K562 (cell line): Measurements from ENCODE around the gene ALCAM. TPM values are rescaled to one million over a fixed set of nuclear protein-coding genes. Genes with fewer than 3 reads are reported as not detected.

Experiments used
- ARID3A ChIP-seq: IDR thresholded peaks from 2 replicates; pipeline ENCODE4 v1.6.1; 2012; ENCODE audit warnings: low read depth, low read length, improper control_type of control experiment, borderline replicate concordance
- ATF1 ChIP-seq, 2 experiments: fragments of 450-650 bp in 1 of 2; IDR thresholded peaks; 2 replicates each; pipeline ENCODE4 v1.6.1; 2016; ENCODE audit warnings: missing compliant biosample characterization in 1 of 2, missing genetic modification characterization in 1 of 2
- CBX3 ChIP-seq, 2 experiments: IDR thresholded peaks; 1 replicate in 1 of 2; 2 replicates in 1 of 2; pipeline ENCODE4 v1.6.1; 2012; ENCODE audit warnings: inconsistent platforms in 2 of 2, low read length in 2 of 2, borderline replicate concordance in 1 of 2, control low read depth in 1 of 2
- CCNT2 ChIP-seq: IDR thresholded peaks from 2 replicates; pipeline ENCODE4 v1.6.1; 2011; ENCODE audit warnings: borderline replicate concordance, low read depth, mild to moderate bottlenecking, moderate library complexity, mixed read lengths, low read length; ENCODE audit not compliant: insufficient read length; ENCODE audit errors: extremely low read depth
- CREB1 ChIP-seq, 2 experiments: sonication (generic) in 1 of 2; formaldehyde crosslinking in 1 of 2; IDR thresholded peaks; 2 replicates each; pipeline versions ENCODE4 v1.6.1 to v1.8.0; 2012 to 2022; ENCODE audit warnings: inconsistent platforms in 1 of 2, mild to moderate bottlenecking in 1 of 2, missing genetic modification reagents in 1 of 2, moderate library complexity in 1 of 2
- CXXC5 ChIP-seq: fragments of 250-450 bp; sonication (Bioruptor Pico); IDR thresholded peaks from 2 replicates; pipeline ENCODE4 v1.8.0; 2022; ENCODE audit warnings: inconsistent platforms, mild to moderate bottlenecking, moderate library complexity
- E2F6 ChIP-seq, 2 experiments: IDR thresholded peaks; 2 replicates each; pipeline ENCODE4 v1.6.1; 2011; ENCODE audit warnings: borderline replicate concordance in 1 of 2, control low read depth in 1 of 2, low read depth in 1 of 2, low read length in 1 of 2, mild to moderate bottlenecking in 1 of 2, mixed read lengths in 1 of 2, moderate library complexity in 1 of 2; ENCODE audit not compliant: insufficient read depth in 1 of 2, insufficient read length in 1 of 2, poor library complexity in 1 of 2, severe bottlenecking in 1 of 2; ENCODE audit errors: extremely low read depth in 1 of 2
- FOXA3 ChIP-seq, 2 experiments: fragments of 450-650 bp in 1 of 2; sonication (generic) in 1 of 2; formaldehyde crosslinking; IDR thresholded peaks in 1 of 2; conservative IDR thresholded peaks in 1 of 2; 2 replicates each; pipeline versions ENCODE4 v1.4.0 to v1.8.0; 2020 to 2022; ENCODE audit warnings: mild to moderate bottlenecking in 2 of 2, missing genetic modification reagents in 1 of 2
- MECOM ChIP-seq: fragments of 250-450 bp; sonication (Bioruptor Pico); IDR thresholded peaks from 2 replicates; pipeline ENCODE4 v1.8.0; 2022; ENCODE audit warnings: inconsistent platforms
- MXI1 ChIP-seq: IDR thresholded peaks from 2 replicates; pipeline ENCODE4 v1.6.1; 2011; ENCODE audit warnings: low read depth, mild to moderate bottlenecking, improper control_type of control experiment, low read length
- NCOA1 ChIP-seq: fragments of 450-650 bp; IDR thresholded peaks from 2 replicates; pipeline ENCODE4 v1.6.1; 2016; ENCODE audit warnings: low read depth
- PHB2 ChIP-seq: fragments of 450-650 bp; IDR thresholded peaks from 2 replicates; pipeline ENCODE4 v1.6.1; 2017; ENCODE audit warnings: low read depth
- PRPF4 ChIP-seq: fragments of 200-400 bp; formaldehyde crosslinking; IDR thresholded peaks from one replicate; pipeline ENCODE4 v1.6.1; 2017; ENCODE audit warnings: low read length, low read depth, mild to moderate bottlenecking; ENCODE audit not compliant: insufficient read depth, poor library complexity, severe bottlenecking
- SMAD1 ChIP-seq: fragments of 150-350 bp; IDR thresholded peaks from 2 replicates; pipeline ENCODE4 v1.6.1; 2014; ENCODE audit warnings: low read length, low read depth; ENCODE audit not compliant: partially characterized antibody
- SNAPC5 ChIP-seq: fragments of 250-450 bp; sonication (Bioruptor Pico); IDR thresholded peaks from 2 replicates; pipeline ENCODE4 v1.8.0; 2021; ENCODE audit warnings: moderate library complexity, mild to moderate bottlenecking, inconsistent platforms
- TRIM24 ChIP-seq, 2 experiments: fragments of 450-650 bp; IDR thresholded peaks; 2 replicates each; pipeline ENCODE4 v1.6.1; 2016
- ZBED1 ChIP-seq: IDR thresholded peaks from 2 replicates; pipeline ENCODE4 v1.6.1; 2014
- ZNF347 ChIP-seq: fragments of 450-650 bp; formaldehyde crosslinking; IDR thresholded peaks from 2 replicates; pipeline ENCODE4 v1.4.0; 2020; ENCODE audit warnings: low read depth, mild to moderate bottlenecking, moderate library complexity
- polyA plus RNA-seq, 8 experiments: library from polyadenylated mRNA; depleted of rRNA in 4 of 8; stranded (reverse) in 5 of 8; unstranded in 3 of 8; fragments of >200 nt; fragmentation: Nextera tagmentation in 2 of 8; fragmentation: Illumina TruSeq in 1 of 8; extraction: Ambion mirVana in 2 of 8; extraction: Trizol in 1 of 8; gene quantifications; 2 replicates each; pipeline versions ENCODE4 v1.2.1 to v1.2.3, GENCODE V29; 2011 to 2014; ENCODE audit warnings: inconsistent platforms in 1 of 8, missing spikeins in 1 of 8
- total RNA-seq, 7 experiments: library from RNA; depleted of rRNA in 6 of 7; stranded (reverse); fragments of >200 nt in 6 of 7; fragmentation: Illumina TruSeq in 2 of 7; extraction: Trizol in 2 of 7; gene quantifications; 2 replicates each; pipeline versions ENCODE4 v1.2.1 to v1.2.3, GENCODE V29; 2011 to 2021; ENCODE audit warnings: low replicate concordance in 1 of 7
- TF ChIP-seq, protein P1 (sequence below): fragments of 250-450 bp; sonication (Bioruptor Pico); IDR thresholded peaks from 2 replicates; pipeline ENCODE4 v1.5.0; 2021; ENCODE audit warnings: mild to moderate bottlenecking, borderline replicate concordance

ALCAM gene
- total and polyA plus RNA-seq, 9 of the 15 experiments (the other 6 are each of a cell fraction or from before 2014, with no cell fraction given) = 0.03 to 0.98 (median 0.14) TPM; not detected in 1

DNA sequence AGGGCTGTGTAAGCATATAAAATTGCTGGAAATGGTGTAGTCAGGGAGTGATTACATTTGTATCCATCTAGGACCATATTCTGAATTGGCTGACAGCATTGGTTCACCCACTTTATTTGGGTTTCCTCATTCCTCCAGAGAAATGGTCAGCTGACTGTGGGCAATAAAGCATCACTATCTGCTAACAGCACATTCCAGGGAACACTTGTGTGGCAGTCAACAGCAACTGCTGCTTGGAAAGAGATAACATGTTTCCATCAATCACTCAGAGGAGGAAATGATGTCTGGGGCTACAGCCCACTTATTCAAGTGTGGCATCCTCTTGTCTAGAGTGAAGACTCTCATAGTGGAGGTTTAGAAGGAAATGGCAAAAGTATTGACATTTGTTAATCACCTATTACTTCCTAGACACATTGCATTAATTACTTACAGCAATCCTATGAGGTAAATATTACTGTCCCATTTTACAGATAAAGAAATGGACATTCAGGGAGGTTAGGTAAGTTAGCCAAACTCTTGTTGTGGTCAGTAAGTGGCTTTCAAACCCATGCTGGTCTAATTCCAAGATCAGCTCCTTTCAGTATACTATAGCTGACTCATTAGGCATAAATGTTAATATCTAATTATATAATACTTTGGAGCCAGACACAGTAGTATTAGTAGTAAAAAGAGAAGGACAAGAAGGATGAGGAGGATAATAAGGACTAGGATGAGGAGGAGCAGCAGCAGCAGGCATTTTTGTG, 247.8 kb downstream of the ALCAM start (continued):
- TF ChIP-seq ARID3A (peak; percentile 65; the same call in 1 of the 2 replicates), ZBED1 (no peak), ATF1 (CRISPR knock-in tag; IDR thresholded peaks at IDR 0.05) (no peak), ATF1 (tag; IDR thresholded peaks at IDR 0.05) (0 out of 2 replicates have a peak, but pooled peaks have one; percentile 35), ZNF347 (CRISPR knock-in tag) (no peak), SMAD1 (peak; percentile 55), SNAPC5 (CRISPR knock-in tag) (no peak), CREB1 (IDR thresholded peaks at IDR 0.05) (peak; percentile 67; the same call in 1 of the 2 replicates), CREB1 (CRISPR knock-in tag; IDR thresholded peaks at IDR 0.05) (no peak), PRPF4 (no peak), CCNT2 (peak; percentile 90), CXXC5 (CRISPR knock-in tag) (peak; percentile 42), MECOM (CRISPR knock-in tag) (peak; percentile 68), E2F6 (IDR thresholded peaks at IDR 0.05; ENCODE audit: borderline replicate concordance in 1 of 2, extremely low read depth in 1 of 2, insufficient read depth in 1 of 2, insufficient read length in 1 of 2, low read depth in 1 of 2, low read length in 1 of 2, poor library complexity in 1 of 2, severe bottlenecking in 1 of 2) (no peak), MXI1 (no peak), PHB2 (peak; percentile 86), FOXA3 (CRISPR knock-in tag; conservative IDR thresholded peaks at IDR 0.05 in 1 of 2, IDR thresholded peaks at IDR 0.05 in 1 of 2) (peak in 1 of 2 experiments; percentile 77; a peak in 2 of 4 replicates), NCOA1 (peak; percentile 69; the same call in 1 of the 2 replicates), TRIM24 (IDR thresholded peaks at IDR 0.05) (peak; percentile 90 to 94), CBX3 (IDR thresholded peaks at IDR 0.05; ENCODE audit: borderline replicate concordance in 1 of 2, low read length in 2 of 2) (peak in 1 of 2 experiments; percentile 64; a peak in 2 of 3 replicates)
- TF ChIP-seq, protein P1, sequence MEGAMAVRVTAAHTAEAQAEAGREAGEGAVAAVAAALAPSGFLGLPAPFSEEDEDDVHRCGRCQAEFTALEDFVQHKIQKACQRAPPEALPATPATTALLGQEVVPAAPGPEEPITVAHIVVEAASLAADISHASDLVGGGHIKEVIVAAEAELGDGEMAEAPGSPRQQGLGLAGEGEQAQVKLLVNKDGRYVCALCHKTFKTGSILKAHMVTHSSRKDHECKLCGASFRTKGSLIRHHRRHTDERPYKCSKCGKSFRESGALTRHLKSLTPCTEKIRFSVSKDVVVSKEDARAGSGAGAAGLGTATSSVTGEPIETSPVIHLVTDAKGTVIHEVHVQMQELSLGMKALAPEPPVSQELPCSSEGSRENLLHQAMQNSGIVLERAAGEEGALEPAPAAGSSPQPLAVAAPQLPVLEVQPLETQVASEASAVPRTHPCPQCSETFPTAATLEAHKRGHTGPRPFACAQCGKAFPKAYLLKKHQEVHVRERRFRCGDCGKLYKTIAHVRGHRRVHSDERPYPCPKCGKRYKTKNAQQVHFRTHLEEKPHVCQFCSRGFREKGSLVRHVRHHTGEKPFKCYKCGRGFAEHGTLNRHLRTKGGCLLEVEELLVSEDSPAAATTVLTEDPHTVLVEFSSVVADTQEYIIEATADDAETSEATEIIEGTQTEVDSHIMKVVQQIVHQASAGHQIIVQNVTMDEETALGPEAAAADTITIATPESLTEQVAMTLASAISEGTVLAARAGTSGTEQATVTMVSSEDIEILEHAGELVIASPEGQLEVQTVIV (CRISPR knock-in tag) = no peak
